ENCODE results near the gene OLFM2.

OLFM2 gene

DNA sequence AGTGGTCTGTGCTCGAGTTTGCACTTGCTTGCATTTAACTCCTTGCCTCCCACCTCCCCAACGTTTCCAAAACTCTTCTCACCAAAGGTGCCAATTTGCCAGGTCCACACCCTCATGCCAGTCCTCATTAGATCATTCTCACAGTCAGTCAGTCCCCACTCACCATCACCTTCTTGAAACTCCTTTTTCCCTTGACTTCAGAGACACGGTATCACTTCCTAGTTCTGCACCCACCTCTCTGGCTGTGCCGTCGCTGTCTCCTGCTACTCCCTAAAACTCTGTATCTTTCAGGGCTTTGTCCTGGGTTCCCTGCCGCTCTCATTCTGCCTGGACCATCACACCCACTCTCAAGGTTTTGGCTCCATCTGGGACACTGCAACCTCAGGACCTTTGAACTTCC lies 19.6 kb downstream of the OLFM2 start:
- no peak overlapping the region for H3K4me3 ChIP-seq (ENCODE audit: low read depth, low read length)
- TF ChIP-seq, protein P1, sequence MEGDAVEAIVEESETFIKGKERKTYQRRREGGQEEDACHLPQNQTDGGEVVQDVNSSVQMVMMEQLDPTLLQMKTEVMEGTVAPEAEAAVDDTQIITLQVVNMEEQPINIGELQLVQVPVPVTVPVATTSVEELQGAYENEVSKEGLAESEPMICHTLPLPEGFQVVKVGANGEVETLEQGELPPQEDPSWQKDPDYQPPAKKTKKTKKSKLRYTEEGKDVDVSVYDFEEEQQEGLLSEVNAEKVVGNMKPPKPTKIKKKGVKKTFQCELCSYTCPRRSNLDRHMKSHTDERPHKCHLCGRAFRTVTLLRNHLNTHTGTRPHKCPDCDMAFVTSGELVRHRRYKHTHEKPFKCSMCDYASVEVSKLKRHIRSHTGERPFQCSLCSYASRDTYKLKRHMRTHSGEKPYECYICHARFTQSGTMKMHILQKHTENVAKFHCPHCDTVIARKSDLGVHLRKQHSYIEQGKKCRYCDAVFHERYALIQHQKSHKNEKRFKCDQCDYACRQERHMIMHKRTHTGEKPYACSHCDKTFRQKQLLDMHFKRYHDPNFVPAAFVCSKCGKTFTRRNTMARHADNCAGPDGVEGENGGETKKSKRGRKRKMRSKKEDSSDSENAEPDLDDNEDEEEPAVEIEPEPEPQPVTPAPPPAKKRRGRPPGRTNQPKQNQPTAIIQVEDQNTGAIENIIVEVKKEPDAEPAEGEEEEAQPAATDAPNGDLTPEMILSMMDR (IDR thresholded peaks at IDR 0.05; ENCODE audit: control insufficient read depth, extremely low read depth, insufficient read depth), result no peak
- no peak for DNase-seq (ENCODE audit: low read depth)

DNA sequence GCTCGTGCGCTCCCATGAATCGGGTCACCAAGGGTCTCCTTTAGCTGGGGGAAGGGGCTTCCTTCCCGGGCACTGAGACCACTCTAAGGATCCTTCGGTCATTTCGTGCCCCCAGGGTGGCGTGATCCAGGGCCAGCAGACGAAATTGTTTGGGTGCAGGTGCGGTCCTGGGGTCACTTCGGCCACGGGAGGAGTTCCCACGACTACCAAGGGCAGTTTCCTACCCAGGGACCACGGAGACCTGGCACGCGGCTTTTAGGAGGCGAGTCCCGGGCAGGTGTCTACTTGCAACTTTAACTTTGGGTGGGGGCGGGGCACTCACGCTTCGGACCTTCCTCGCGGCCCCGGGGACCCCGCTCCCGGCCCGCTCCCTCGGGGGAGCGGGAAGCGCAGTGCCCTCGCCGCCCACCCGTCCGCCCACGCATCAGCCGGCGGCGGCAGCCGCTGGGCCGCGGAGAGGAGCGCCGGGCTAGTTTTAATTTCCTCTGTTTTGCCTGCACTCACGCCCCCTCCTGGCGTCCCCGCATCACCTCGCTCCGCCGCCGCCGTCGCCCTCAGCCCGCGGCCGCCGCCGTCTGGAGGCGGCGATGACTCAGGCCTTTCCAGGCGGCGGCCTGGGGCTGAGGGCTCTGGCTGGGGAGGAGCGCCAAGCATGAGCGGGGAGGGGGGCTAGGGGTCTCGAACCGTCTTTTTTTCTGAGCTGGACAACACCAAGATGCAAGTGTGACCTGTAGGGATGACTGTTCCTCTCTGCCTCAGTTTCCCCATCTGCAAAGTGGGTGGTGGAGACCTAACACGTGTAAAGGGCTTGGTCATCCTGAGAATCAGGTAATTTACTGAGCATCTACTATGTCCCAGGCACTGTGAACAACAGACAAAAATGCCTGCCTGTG lies 21.8 kb downstream of the OLFM2 start:
- peak overlapping the region; percentile 54 for H3K4me3 ChIP-seq (ENCODE audit: low read depth, low read length)
- no peak for DNase-seq (ENCODE audit: low read depth)
- TF ChIP-seq, protein P1 (IDR thresholded peaks at IDR 0.05; ENCODE audit: control insufficient read depth, extremely low read depth, insufficient read depth), result peak; percentile 92

DNA sequence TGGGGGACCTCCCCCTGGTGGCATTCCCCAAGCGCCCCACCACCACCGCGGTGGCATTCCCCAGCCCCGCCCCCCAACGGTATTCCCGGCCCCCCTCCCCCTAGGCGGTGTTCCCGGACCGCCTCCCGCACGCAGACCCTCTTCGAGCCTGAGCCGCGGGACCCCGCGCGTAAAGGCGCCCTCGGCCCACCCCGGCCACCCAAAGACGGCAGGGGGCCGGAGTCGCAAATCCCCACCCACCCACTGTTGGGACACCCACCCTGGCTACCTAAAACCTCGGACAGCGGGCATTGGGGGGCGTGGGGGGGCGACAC lies 22.4 kb downstream of the OLFM2 start:
- TF ChIP-seq, protein P1 (IDR thresholded peaks at IDR 0.05; ENCODE audit: control insufficient read depth, extremely low read depth, insufficient read depth), result no peak
- H3K4me3 ChIP-seq (ENCODE audit: low read depth, low read length), result peak overlapping the region; percentile 54
- no peak for DNase-seq (ENCODE audit: low read depth)

DNA sequence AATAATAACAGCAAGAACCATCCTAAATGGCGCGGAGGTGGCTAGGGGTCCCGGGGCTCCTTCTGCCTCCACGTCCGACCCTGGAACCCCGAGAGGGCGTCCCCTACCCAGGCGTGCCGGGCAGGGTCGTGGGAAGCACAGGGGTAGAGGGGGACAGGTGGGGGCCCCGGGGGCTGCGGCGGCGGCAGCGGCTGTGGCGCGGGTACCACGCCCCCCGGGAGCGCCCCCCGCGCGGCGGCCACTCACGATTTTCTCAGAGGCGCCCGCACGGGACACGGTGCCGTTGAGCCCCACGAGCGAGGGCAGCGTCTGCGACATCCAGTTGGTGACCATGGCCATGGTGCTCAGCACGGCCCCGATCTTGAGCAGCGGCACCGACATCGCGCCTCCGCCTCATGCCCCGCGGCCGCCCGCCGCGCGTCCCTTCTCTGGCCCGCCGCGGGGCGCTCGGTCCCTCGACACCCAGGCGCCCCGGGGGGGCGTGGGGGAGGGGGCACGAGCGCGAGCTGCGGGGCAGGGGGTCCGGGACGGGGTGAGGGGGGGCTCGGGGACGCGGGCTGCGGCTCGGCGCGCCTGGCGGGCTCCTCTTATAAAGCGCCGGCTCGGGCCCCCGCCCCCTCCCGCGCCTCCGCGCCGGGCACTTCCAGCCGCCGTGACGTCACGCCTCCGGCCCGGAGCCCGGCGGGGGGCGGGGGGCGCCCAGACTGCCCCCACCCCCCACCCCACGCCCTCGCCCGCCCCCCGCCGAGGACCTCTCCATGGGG lies 22.9 kb downstream of the OLFM2 start:
- DNase-seq (ENCODE audit: low read depth), result no peak
- TF ChIP-seq, protein P1 (IDR thresholded peaks at IDR 0.05; ENCODE audit: control insufficient read depth, extremely low read depth, insufficient read depth), result no peak
- H3K4me3 ChIP-seq (ENCODE audit: low read depth, low read length), result no peak overlapping the region

DNA sequence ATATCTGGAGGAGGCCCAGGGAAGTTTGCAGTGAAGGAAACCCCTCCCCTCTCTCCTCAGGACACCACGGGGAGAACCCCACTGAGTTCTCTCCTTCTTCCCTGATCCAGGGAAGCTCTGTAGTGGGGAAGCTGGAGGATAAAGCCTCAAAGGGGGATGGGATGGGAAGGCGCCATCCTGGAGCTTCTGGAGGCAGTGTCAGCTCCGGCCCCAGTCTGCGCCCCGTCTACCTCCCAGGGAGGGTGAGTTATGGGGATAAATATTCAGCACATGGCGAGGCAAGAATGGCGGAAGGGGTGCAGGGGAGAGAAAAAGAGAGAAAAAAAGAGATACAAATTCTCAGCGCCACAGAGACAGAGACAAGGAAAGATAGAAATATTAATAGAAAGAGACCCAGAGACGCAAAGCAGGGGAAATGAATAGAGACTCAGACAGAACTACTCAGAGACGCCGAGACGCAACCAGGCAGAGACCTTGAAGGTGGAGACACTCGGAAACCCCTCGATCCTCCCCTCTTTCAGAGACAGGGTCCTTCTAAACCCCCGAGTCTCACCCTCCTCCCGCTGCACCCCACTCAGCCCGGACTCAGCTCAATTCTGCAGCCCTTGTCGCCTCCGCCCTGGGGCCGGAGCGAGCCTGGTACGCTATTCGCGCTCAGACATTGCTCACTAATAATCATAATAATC lies 23.6 kb downstream of the OLFM2 start:
- DNase-seq (ENCODE audit: low read depth), result no peak
- TF ChIP-seq, protein P1 (IDR thresholded peaks at IDR 0.05; ENCODE audit: control insufficient read depth, extremely low read depth, insufficient read depth), result no peak

DNA sequence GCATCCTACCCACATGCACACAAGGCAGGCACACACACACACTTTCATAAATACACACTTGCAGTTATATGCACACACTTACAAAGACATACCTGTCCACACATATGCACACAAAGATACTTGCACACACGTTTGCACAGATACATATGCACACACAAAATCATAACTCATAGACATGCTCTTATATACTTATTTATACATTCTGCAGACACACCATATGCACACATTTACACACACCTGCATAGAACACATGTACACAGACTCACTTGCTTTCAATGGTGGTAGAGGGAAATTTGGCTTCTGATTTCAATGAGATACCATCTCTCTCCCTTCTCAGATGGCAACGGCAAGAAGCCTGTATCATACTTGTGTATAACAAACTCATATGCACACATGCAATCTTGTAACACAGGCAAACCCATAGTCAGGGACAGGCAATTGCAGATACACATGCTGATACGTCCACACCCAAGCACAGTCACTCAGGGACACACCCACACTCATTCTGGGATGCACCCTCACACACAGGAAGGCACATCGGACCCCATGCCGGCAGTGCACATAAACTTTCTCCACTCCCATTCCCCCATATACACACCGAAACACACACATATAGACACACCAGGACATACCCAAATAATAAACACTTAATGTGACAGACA lies 24.7 kb downstream of the OLFM2 start:
- no peak overlapping the region for H3K4me3 ChIP-seq (ENCODE audit: low read depth, low read length)
- TF ChIP-seq, protein P1 (IDR thresholded peaks at IDR 0.05; ENCODE audit: control insufficient read depth, extremely low read depth, insufficient read depth), result no peak
- DNase-seq (ENCODE audit: low read depth), result no peak

More for the DNA sequence above, 23.6 kb downstream of the OLFM2 start:
- H3K4me3 ChIP-seq (ENCODE audit: low read depth, low read length), result no peak overlapping the region

Data from LNCaP clone FGC (cell line).